Ishikawa (cell line): Measurements from ENCODE around the gene RIPOR3.
A peak's percentile ranks its signal among the peaks of the same experiment; 100 is the strongest.

Source experiments
- CEBPB ChIP-seq: IDR thresholded peaks from 2 replicates; pipeline ENCODE4 v1.6.1; 2012
- CREB1 ChIP-seq: IDR thresholded peaks from 2 replicates; pipeline ENCODE4 v1.6.1; 2012; ENCODE audit warnings: low read depth
- EGR1 ChIP-seq: IDR thresholded peaks from 2 replicates; pipeline ENCODE4 v1.6.1; 2012
- EP300 ChIP-seq: IDR thresholded peaks from 2 replicates; pipeline ENCODE4 v1.6.1; 2012; ENCODE audit warnings: borderline replicate concordance
- FOXM1 ChIP-seq: IDR thresholded peaks from 2 replicates; pipeline ENCODE4 v1.6.1; 2012; ENCODE audit warnings: low read depth, borderline replicate concordance
- MAX ChIP-seq: IDR thresholded peaks from 2 replicates; pipeline ENCODE4 v1.6.1; 2012
- NFIC ChIP-seq: IDR thresholded peaks from 2 replicates; pipeline ENCODE4 v1.6.1; 2012
- RAD21 ChIP-seq: IDR thresholded peaks from 2 replicates; pipeline ENCODE4 v1.6.1; 2012; ENCODE audit warnings: low read depth
- TAF1 ChIP-seq: IDR thresholded peaks from 2 replicates; pipeline ENCODE4 v1.6.1; 2012; ENCODE audit warnings: low read depth, mild to moderate bottlenecking
- TCF12 ChIP-seq: IDR thresholded peaks from 2 replicates; pipeline ENCODE4 v1.6.1; 2012; ENCODE audit warnings: low read depth
- TEAD4 ChIP-seq: IDR thresholded peaks from 2 replicates; pipeline ENCODE4 v1.6.1; 2012
- USF1 ChIP-seq: IDR thresholded peaks from 2 replicates; pipeline ENCODE4 v1.6.1; 2012
- ZBTB7A ChIP-seq: IDR thresholded peaks from 2 replicates; pipeline ENCODE4 v1.6.1; 2012; ENCODE audit warnings: low read depth
- TF ChIP-seq, protein P1 (sequence below): IDR thresholded peaks from 2 replicates; pipeline ENCODE4 v1.6.1; 2012; ENCODE audit warnings: low read depth, mild to moderate bottlenecking

RIPOR3 gene

DNA sequence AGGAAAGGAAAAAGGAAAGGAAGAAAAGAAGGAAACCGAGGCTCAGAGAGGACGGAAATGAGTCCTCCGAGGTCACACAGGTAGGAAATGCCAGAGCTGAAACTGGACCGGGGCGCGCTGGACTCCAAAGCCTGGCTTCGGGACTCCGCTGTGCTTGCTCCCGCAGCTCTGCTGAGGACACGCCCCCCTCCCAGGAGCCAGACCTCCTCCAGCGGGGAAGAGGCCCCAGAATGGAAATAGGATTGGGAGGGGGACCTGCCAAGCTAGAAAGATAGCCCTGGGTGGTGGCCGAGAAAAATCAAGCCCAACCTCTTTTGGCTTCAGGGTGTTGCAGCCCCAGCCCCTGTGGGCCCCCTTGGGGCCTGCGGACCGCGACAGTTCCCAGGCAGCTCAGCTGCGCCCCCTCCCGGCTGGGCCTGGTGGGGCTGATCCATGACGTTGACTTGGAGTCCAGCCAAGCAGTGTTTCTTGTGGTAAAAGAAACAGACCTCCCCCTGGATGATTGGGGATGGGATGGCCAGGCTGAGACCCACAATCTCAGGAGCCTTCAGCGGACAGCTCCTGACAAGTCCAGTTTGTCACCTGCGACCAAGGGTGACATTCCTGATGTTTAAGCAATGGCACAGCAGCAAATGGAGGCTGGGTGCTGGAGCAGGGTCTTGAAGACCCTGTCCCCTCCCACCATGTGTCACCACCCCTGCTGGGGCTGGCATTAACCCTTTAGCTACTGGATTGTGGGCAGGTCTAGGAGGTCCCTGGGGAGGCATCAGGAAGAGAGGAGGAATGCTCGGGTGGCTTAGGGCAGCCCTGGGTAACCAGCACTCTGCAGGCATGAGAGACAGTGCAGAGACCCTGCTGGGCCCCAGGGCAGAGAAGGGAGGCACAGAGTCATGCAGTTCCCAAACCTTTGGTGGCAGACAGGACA, 55.4 kb downstream of the RIPOR3 start:
- TF ChIP-seq TAF1: no peak
- peak; percentile 47; the same call in 1 of the 2 replicates for TF ChIP-seq TCF12
- peak; percentile 60 for TF ChIP-seq RAD21
- no peak for TF ChIP-seq USF1
- TF ChIP-seq ZBTB7A: peak; percentile 96
- TF ChIP-seq EP300: 0 out of 2 replicates have a peak, but pooled peaks have one; percentile 16
- peak; percentile 66 for TF ChIP-seq CREB1
- peak; percentile 96 for TF ChIP-seq NFIC

DNA sequence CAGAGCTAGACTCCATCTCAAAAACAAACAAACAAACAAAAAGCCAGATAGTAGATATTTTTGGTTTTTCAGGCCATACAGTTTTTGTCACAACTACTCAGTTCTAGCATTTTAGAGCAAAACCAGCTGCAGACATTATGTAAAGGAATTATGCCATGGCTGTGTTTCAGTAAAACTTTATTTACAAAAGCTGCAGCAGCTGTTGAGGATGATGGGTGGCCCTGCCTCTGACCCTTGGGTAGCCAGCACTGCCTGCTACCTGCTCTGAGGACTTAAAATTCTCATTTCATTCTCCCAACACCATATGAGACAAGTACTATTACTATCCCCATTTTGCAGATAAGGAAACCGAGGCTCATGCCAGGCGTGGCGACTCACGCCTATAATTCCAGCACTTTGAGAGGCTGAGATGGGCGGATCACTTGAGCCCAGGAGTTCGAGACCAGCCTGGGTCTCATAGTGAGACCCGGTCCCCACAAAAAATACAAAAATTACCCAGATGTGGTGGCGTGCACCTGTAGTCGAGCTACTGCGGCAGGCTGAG, 56.3 kb downstream of the RIPOR3 start:
- TF ChIP-seq CREB1 (no peak), RAD21 (no peak)
- TF ChIP-seq, protein P1, sequence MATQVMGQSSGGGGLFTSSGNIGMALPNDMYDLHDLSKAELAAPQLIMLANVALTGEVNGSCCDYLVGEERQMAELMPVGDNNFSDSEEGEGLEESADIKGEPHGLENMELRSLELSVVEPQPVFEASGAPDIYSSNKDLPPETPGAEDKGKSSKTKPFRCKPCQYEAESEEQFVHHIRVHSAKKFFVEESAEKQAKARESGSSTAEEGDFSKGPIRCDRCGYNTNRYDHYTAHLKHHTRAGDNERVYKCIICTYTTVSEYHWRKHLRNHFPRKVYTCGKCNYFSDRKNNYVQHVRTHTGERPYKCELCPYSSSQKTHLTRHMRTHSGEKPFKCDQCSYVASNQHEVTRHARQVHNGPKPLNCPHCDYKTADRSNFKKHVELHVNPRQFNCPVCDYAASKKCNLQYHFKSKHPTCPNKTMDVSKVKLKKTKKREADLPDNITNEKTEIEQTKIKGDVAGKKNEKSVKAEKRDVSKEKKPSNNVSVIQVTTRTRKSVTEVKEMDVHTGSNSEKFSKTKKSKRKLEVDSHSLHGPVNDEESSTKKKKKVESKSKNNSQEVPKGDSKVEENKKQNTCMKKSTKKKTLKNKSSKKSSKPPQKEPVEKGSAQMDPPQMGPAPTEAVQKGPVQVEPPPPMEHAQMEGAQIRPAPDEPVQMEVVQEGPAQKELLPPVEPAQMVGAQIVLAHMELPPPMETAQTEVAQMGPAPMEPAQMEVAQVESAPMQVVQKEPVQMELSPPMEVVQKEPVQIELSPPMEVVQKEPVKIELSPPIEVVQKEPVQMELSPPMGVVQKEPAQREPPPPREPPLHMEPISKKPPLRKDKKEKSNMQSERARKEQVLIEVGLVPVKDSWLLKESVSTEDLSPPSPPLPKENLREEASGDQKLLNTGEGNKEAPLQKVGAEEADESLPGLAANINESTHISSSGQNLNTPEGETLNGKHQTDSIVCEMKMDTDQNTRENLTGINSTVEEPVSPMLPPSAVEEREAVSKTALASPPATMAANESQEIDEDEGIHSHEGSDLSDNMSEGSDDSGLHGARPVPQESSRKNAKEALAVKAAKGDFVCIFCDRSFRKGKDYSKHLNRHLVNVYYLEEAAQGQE: no peak

GRCh38 chr20:50634191-50634590, 57.2 kb downstream of the RIPOR3 start:
- no peak for TF ChIP-seq ZBTB7A
- TF ChIP-seq, protein P1: no peak
- no peak for TF ChIP-seq TEAD4
- TF ChIP-seq TCF12: no peak
- no peak for TF ChIP-seq FOXM1

- TF ChIP-seq RAD21: no peak
- TF ChIP-seq EGR1: no peak
- no peak for TF ChIP-seq FOXM1
- TF ChIP-seq ZBTB7A: no peak
- TF ChIP-seq MAX: no peak
- TF ChIP-seq, protein P1: no peak
- TF ChIP-seq TAF1: no peak
These were observed 58.0 kb downstream of the RIPOR3 start for GRCh38 chr20:50633361-50633760.

DNA sequence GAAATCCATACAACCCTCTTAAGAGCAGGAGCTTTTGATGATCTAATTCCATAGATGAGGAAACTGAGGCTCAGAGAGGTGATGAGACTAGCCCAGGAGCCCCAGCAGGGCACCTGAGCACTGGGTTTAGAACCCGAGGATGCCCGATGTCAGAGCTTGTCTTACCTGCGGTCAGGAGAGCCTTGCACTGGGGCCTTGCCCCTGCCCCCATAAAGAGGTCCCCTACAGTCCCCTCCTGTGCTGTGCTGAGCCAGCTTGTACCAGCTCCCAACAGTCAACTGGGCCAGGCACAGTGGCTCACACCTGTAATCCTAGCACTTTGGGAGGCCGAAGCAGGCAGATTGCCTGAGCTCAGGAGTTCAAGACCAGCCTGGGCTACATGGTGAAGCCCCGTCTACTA, 58.6 kb downstream of the RIPOR3 start:
- TF ChIP-seq FOXM1: no peak
- no peak for TF ChIP-seq RAD21
- TF ChIP-seq EP300: no peak
- TF ChIP-seq EGR1: no peak
- TF ChIP-seq, protein P1: no peak
- TF ChIP-seq ZBTB7A: no peak
- TF ChIP-seq NFIC: no peak
- TF ChIP-seq CREB1: no peak
- no peak for TF ChIP-seq TAF1
- TF ChIP-seq MAX: no peak
- no peak for TF ChIP-seq TCF12
- TF ChIP-seq CEBPB: no peak
- no peak for TF ChIP-seq TEAD4
- no peak for TF ChIP-seq USF1
